GM12864 (cell line): ENCODE data around the gene LCP2.

Source experiments
- DNase-seq: peaks from one replicate; pipeline ENCODE4 v3.0.0-alpha.2; 2011; ENCODE audit warnings: low read depth
- H3K4me3 ChIP-seq: 2 replicates; pipeline ENCODE4 v1.5.1; 2011; ENCODE audit warnings: mild to moderate bottlenecking, low read depth, low read length, control low read depth
- CTCF ChIP-seq: IDR thresholded peaks from 2 replicates; pipeline ENCODE4 v1.5.1; 2011; ENCODE audit warnings: low read depth, mild to moderate bottlenecking, moderate library complexity, low read length, control low read depth, inconsistent platforms; ENCODE audit errors: missing control alignments

The LCP2 gene

GRCh38 chr5:170261528-170262043, 36.0 kb downstream of the LCP2 start:
- no peak for DNase-seq
- TF ChIP-seq CTCF, result no peak
- no peak overlapping the region for H3K4me3 ChIP-seq

- TF ChIP-seq CTCF, result no peak
- no peak overlapping the region for H3K4me3 ChIP-seq
- DNase-seq, result no peak
These were observed 40.2 kb downstream of the LCP2 start for GRCh38 chr5:170257370-170257769.

GRCh38 chr5:170256571-170256970, 41.0 kb downstream of the LCP2 start:
- no peak overlapping the region for H3K4me3 ChIP-seq
- TF ChIP-seq CTCF, result no peak
- no peak for DNase-seq

- DNase-seq, result no peak
- H3K4me3 ChIP-seq, result no peak overlapping the region
- TF ChIP-seq CTCF, result no peak
These were observed 43.5 kb downstream of the LCP2 start for GRCh38 chr5:170254056-170254455.

- DNase-seq, result no peak
- no peak overlapping the region for H3K4me3 ChIP-seq
- no peak for TF ChIP-seq CTCF
These were observed 44.7 kb downstream of the LCP2 start for GRCh38 chr5:170252720-170253350.

- H3K4me3 ChIP-seq, result no peak overlapping the region
- TF ChIP-seq CTCF, result no peak
- no peak for DNase-seq
These were observed 45.5 kb downstream of the LCP2 start for GRCh38 chr5:170252109-170252508.

- no peak for DNase-seq
- no peak for TF ChIP-seq CTCF
- H3K4me3 ChIP-seq, result no peak overlapping the region
These were observed 46.1 kb downstream of the LCP2 start for GRCh38 chr5:170251462-170251861.
